Activated T-cell treated with anti-CD3 and anti-CD28 coated beads for 1 hour (primary cell): Measurements from ENCODE around the gene MUSK.
"Not testable (repeated sequence)": the region's sequence is repeated elsewhere in the genome, so short reads cannot be mapped to it uniquely, and the experiment has no call there.

ENCODE experiments used
- DNase-seq: peaks from one replicate; pipeline ENCODE4 v3.0.0-alpha.2; 2020; ENCODE audit warnings: low read depth

Gene MUSK

DNA sequence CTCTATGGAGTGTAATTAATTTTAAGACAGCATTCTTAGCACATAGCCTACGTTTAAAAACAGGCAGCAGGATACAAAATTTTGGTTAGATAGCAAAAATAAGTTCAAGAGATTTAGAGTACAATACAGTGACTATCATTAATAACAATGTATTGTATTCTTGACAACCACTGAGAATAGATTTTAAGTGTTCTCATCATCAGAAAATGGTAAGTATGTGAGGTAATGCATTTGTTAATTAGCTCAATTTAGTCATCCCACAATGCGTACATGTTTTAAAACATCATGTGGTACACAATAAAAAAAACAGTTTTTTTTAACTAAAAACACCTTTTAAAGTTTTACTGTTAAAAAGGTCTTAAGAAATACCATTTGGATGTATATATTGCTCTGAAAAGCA lies 94.2 kb downstream of the MUSK start:
- DNase-seq: no peak

DNA sequence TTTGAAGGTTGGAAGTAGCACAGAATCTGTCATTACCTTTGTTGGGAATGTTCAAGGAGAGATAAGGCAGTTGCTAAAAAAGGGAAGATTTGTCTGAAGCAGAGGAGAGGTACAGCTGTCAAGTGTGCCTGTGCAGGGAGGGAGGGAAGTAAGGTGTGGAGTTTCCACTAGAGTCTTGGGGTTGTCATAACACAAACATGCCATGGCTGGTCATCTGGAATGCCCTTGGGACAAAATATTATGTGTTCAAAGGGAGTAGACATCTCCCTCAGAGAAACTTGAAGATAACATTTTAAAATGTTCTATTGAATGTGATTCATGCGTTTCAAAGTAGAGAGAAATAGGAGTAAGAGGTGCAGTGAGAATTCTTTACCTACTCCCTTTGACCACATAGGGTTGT lies 95.0 kb downstream of the MUSK start:
- no peak for DNase-seq

DNA sequence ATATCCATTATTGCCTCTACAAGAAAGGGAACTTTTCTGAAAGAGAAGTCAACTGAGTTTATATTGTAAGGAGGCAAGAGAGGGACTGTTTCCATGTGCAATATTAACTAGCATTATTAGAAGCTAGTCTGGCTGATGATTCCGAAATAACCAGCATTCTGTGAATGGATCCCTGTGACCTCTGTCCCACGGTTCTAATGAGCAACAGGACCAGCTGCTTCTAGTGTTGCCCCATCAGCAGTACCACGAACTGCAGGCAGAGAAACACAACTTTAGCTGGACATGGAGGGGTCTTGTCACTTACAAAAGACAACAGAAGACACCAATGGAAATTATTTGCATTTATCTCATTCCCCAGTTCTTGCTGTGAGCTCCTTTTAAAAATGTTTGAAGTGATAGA lies 95.4 kb downstream of the MUSK start:
- no peak for DNase-seq

DNA sequence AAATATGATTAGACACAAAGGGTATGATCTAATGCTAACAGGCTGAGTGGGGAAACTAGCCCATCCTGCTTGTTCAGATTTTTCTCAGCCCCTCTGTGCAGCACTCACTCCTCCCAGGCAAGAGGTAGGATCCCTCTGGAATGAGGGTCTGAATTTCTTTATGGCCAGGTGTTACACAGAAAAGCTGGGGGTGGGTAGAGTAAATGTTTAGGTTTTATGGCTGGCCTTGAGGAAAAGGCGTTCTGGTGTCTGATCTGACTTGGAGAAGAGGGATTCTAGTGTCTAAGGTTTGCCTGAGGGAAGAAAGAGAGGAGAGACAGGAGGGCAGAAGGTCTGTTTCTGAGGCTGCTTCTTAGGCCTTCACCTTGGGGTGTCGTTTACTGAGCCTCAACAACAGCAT lies 97.3 kb downstream of the MUSK start:
- DNase-seq: no peak

DNA sequence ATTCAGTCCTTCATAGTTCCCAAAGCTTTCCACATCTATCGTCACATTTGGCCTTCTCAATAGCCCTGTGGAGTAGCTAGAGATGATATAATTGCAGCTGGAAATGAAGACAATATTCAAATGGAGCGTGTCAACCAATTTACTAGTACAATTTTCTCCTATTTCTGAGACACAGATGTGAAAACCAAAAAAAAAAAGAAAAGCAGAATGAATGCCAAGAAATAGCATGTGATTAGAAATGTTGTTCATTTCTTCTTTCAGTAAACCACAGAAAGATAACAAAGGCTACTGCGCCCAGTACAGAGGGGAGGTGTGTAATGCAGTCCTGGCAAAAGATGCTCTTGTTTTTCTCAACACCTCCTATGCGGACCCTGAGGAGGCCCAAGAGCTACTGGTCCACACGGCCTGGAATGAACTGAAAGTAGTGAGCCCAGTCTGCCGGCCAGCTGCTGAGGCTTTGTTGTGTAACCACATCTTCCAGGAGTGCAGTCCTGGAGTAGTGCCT lies 99.0 kb downstream of the MUSK start:
- no peak for DNase-seq

DNA sequence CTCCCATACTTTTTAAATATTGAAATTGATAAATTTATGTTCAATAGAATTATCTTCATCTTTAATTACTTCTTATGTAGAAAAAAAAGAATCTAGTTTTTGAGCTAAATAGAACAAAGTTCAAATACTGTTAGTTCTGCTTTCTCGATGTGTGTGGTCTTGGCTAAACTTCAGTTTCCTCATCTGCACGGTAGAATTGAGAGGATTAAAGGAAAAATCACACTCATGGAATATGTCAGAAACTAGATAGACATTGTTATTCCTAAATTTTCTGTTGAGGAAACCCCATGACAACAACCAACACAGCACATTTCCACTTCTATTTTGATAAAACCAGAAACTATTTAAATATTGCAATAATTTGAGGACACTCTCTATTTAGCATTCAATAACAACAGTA lies 100.3 kb downstream of the MUSK start:
- DNase-seq: no peak

DNA sequence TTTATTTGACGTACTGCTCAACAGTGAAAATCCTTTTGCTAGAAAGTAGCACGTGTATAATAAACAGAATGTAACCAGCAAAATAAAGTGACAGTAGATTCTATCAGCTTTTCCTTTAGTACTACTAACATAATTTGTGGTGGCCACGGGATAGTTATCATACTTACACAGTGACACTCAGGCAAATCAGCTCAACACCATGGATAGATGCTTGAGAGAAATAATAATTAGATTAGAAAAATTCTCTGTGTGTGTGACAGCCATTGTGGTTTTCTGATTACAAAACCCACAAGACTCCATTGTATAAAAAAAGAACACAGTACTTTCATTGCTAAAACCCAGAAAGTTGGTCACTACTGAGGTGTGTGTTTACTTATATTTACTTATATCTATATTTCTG lies 101.1 kb downstream of the MUSK start:
- DNase-seq: no peak

DNA sequence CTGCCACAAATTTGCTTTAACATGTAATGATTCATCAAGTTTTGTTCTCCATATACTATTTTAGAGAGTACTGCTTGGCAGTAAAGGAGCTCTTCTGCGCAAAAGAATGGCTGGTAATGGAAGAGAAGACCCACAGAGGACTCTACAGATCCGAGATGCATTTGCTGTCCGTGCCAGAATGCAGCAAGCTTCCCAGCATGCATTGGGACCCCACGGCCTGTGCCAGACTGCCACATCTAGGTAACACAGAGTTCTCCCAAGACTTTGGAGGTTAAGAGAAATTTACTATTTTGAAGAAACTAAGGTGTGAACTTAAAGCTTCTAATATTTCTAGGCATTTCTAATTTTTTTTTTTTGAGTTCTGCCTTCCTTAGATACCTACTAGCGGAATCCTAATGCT lies 107.1 kb downstream of the MUSK start:
- no peak for DNase-seq

DNA sequence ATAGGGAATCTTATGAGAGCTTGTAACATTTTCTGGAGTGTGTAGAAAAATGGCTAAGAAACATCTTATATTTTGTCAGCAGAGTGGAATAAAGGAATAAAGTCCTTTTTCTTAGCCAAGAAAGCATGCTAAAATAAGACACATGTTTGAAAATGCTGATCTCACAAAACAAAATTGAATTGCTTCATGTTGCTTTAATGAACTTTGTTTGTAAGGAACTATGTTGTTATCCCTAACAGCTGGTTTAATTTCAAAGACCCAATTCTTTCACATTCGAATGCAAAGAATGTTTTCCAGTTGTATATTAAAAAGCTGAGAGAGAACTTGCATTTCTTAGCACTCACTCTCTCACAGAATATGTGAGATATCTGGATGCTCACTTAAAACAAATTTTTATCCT lies 107.6 kb downstream of the MUSK start:
- DNase-seq: no peak

DNA sequence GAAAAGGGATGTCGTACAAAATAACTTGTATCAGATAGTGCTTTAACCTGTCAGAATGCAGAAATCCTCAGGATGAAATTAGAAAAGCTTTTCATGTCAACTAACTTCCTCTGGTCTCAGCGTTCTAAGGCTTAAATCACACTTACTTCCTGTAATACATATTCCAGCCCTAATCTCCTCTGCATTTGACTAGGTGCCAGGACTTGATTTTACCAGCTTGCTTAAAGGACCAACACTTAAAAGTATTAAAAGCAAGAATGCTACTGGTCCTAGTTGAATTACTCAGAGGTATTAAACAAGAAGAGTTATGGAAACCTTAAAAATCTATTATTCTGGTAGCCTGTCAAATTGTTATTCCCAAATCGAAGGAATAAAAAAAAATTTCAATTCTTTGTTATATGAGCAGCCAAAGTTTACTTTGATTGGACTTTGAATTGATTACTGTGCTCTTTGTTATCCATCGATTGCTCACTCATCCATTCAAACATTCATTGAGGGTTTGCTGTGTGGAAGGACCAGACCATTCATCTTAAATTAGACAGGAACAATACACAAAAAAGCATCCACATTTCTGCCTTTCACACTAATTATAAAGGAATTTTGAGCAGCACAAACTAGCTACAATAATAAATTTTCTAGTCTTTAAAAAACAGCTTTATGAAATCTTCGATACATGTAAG lies 108.7 kb downstream of the MUSK start:
- DNase-seq: no peak

DNA sequence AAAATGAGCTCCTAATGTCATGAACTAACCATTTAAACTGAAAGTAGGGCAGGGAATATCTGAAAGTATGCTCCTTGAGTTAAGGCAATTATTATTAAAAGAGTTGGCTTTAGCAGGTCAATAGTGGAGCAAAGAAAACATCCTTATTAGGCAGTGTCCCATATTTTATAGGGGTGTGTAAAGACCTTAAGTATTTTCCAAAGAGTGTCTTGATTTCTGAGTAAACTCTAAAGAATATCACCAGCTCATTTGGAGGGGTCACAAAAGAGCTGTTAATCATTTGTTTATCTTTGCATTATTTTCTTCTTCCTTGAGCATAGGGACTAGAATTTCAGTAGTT lies 109.3 kb downstream of the MUSK start:
- no peak for DNase-seq

DNA sequence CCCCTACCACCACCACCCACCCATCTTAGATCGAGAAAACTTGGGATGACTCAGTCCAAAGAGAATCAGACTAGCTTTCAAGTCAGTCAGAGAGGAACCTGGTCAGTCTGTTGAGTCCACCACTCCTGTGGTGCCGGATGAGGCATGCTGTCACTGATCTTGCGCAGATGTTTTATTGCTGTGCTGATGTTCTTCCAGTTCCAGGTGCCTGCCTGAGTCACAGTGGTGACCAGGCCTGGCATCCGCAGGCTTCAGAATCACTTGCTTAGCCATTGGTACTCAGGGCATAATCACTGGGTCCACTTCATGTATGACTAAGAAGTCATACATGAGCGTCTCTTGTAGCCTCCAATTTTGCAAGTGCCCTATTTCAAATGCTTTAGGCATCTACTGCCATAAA lies 114.1 kb downstream of the MUSK start:
- DNase-seq: no peak

DNA sequence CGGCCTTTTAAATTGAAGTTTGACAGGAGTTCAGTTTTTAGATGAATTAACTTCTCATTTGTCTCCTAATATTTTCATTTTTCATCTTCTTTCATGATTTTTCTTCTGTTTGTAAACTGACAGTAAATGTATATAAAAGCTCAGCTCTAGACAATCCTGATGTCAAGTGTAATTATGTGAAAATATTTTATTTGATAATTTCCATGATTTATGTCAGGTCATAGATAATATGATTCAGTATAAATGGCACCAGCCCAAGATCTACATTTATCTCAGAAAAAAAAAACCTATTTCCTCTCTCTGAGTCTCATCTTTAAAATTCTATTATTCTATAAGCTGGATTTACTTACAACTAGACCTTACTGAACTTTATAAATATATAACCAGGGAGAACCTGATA lies 115.7 kb downstream of the MUSK start:
- no peak for DNase-seq

DNA sequence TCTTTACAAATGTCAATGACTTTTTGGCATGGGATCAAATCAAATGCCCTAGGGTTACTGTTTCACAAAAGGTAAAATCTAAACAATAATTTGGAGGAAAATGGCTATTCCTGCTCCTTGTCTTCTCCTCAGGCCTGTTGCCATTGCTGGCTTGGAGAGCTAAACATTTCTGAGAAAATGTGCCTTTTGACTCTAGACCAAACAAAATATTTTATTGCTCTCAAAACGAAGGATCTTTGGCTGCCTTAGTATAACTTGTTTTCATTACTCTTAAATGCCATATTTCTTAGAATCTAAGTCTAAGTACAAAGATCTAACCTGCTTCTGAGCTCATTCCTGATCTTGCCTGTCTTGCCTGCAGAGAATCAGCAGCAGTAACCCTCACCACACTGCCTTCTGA lies 116.6 kb downstream of the MUSK start:
- DNase-seq: no peak

DNA sequence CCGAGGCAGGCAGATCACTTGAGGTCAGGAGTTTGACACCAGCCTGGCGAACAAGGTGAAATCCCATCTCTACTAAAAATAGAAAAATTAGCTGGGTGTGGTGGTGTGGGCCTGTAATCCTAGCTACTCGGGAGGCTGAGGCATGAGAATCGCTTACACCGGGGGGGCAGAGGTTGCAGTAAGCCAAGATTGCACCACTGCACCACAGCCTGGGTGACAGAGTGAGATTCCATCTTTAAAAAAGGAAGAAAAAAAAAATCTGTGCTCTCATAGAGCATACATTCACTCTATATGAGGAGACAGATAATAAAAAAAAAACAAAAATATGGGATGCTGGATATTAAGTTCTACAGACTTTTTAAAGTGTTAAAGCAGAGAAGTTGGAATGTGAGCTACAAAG lies 119.8 kb downstream of the MUSK start:
- DNase-seq: not testable (repeated sequence)

DNA sequence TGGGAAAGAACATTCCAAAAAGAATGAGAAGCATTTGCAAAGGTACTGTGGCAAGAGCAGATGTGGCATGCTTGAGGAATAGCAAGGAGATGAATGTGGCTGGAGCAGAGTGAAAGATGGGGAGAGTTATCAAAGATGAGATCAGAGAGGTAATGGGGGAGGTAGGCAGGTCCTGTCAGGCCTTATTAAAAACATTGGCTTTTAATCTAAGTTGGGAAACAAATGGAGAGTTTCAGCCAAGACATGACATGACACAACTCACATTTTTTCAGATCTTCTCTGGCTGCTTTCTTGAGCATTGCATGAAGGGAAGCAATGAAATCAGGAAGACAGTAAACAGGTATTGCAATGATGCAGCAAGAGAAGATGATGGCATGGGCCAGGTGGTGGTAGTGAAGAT lies 120.3 kb downstream of the MUSK start:
- DNase-seq: no peak

DNA sequence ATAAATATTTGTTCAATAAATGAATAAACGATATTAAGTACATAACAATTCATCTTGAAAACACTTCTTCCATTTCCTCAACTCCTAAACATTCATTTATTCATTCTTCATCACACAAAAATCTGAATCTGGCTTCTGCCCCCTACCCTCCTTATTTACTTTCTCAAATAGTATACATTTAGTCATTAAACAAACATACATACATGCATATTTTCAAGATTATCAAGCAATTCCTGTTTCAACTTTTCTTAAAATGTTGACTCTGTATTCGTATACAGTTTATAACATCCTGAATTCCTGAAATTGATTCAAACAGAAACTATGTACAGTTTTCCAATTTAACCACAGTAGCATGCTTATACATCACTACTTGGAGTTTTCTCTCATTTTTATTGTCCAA lies 129.0 kb downstream of the MUSK start:
- DNase-seq: no peak

DNA sequence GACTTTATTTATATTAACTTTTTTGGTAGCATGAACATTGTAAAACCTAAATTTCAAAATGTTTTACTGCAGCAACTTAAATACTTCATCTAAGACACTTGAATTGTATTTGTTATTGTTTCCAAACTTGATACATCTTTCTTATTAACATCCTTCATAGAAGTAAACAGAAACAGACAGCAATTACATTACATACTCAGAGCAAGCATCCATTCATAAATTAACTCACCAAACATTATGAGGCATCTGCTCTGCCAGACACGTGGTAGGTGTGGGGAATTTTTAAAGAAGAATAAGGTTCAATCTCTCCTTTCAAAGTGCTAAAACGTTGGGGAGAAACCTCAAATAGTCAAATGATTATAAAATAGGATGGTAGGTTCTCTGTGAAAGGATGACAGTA lies 130.8 kb downstream of the MUSK start:
- no peak for DNase-seq

DNA sequence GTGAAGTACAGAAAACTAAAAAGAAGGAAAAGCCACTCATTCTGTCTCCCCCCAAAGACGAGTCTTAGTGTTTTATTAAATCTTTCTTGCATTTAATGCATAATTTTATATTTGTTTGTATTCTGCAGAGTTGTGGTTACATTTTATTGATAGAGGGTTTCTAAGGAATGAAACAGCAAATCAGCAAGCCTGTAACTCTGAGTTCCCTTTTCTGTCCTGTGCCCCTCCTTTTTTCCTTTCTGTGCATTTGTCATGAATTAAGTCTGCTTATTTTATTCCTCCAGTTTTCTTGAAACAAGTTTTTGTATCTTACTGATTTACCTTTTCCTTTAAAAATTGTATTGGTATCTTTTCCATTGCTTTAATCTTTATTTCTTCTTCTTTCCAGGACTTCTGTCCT lies 132.8 kb downstream of the MUSK start:
- no peak for DNase-seq

DNA sequence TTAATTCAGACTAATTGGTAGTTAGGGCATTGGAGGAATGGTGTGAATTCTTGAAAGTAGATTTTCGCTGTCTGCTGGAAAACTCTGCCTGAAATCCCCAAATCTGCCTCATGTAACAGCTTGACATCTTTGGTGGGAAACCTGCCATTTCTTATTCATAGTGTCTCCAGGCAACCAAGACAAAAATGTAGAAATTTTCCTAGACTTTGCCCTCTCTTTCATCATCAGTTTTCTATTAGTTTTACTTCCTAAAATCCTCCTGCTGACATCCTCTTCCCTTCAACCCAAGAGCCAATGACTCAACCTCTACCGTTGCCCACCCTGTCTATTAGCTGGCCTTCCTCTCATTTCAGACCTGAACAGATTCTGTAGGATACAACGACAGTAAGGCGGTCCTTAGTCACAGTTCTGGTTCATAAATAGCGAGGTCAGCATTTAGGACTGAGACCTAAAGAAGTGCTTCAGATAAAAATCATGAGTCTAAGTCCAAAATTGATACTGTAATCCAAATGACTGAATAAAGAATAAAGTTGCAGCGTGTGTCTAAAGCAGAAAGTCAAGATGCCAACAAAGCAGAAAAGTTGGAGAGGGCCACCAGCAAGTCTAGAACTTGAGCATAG lies 133.9 kb downstream of the MUSK start:
- DNase-seq: no peak

DNA sequence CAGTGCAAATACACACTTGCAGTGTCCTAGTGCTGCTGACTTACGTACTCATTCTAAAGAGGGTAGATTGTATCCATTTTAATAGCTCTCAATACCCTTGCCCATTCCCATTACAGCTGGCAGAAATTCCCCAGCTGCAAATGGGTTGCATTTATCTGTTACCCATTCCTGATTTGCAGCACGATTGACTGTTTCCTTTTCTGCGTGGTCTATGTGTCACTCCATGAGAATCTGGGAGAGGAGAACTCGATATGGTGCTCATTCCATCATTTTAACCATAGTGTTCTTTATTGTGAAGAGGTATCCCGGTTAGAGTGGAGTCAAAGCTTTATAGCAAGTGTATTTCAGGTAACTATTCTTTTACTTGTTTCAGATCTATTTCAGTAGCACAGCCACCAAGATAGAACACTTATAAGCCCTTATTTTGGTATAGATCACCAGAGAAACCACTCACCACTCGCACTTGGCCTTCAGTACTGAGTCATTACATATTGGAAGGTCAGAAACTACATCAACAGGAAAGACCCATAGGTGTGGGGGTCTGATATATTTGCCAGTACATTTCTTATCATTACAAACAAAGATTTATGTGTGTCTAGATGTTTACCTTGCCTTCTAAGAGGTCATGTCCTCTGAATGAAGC lies 139.5 kb downstream of the MUSK start:
- no peak for DNase-seq

DNA sequence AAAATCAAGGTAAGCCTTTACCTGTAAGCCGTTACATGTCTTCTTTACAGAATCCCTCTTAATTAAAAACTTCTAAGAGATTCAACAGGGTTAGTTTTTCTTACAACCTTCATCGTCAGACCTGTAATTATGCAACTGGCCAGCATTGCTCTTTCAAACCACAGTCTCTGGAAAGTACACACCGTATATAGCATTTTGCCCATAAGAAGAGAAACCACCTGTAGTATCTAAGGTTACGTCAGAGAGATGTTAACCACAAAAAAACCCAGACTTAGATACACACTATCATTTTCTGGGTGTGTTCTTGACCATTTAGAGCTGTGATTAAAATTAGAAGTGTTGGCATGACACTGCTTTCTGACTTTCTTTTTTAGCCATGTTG lies 140.0 kb downstream of the MUSK start:
- DNase-seq: no peak

DNA sequence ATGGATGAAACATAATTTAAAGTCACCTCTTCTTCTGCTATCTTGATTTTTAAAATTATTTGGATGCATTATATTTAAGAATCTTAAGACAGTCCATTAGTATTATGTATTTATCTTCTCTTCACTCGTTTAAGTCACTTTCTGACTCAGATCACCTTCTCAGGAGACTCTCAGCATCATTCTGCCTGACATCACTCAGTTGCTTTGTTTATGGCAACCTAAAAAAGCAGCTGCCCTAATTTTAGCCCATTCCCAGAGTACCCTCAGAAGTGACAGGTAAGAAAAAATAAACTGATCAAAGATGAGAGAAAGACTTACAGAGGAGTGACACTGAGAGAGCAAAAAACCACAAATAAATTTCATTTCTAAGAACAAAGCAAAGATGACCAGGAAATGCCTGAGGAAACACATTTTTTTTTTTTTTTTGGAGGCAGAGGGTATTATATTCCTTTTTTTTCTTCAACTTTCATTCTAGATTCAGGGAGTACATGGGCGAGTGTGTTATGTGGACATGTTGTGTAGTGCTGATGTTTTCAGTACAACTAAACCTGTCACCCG lies 140.5 kb downstream of the MUSK start:
- DNase-seq: no peak
